ENCODE measurements around the gene WEE1.

DNA sequence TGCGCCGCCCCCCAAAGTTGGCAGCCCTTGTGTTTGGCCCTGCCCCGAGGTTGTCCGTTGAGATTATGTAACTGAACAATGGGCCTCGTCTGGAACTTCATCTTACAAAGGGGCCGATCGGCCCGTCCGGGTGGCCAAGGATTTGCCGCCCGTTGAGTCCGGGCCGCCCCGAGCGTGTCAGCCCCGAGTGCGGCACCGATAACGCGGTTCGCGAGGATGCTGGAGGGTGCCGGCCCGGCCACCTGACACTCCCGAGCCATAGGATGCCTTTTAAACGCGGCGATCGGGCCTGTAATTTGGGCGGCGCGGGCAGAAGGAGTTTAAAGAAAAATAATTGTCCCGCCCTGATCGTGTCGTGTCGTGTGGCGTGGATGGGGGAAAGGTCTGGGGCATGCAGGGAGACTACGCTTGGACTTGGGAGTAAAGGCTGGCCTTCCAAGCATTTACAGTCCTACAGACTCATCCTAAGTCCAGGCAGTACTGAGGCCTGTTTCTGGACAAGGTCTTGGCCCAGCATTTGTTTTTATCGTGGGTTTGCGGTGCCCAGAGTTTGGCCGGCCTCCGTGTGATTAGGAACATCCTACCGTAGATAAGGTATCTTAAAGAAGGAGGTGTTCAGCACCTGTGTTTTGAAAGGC is 1.3 kb downstream of the WEE1 start:
- TF ChIP-seq, protein P1, sequence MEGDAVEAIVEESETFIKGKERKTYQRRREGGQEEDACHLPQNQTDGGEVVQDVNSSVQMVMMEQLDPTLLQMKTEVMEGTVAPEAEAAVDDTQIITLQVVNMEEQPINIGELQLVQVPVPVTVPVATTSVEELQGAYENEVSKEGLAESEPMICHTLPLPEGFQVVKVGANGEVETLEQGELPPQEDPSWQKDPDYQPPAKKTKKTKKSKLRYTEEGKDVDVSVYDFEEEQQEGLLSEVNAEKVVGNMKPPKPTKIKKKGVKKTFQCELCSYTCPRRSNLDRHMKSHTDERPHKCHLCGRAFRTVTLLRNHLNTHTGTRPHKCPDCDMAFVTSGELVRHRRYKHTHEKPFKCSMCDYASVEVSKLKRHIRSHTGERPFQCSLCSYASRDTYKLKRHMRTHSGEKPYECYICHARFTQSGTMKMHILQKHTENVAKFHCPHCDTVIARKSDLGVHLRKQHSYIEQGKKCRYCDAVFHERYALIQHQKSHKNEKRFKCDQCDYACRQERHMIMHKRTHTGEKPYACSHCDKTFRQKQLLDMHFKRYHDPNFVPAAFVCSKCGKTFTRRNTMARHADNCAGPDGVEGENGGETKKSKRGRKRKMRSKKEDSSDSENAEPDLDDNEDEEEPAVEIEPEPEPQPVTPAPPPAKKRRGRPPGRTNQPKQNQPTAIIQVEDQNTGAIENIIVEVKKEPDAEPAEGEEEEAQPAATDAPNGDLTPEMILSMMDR (conservative IDR thresholded peaks at IDR 0.05; ENCODE audit: low read depth, low read length), result no peak
- no peak for TF ChIP-seq EZH2 (IDR thresholded peaks at IDR 0.05; ENCODE audit: borderline replicate concordance, low read depth, low read length, poor library complexity, severe bottlenecking)
